ENCODE measurements around the gene GRWD1. TPM values are rescaled to one million over a fixed set of nuclear protein-coding genes. Genes with fewer than 3 reads are reported as not detected.

Gene GRWD1
- total RNA-seq, 2 donors from 2014 or later = 36.6 to 39.2 TPM

- no peak overlapping the region for H3K4me3 Mint-ChIP-seq
Observed at GRCh38 chr19:48448563-48448962, 2.8 kb downstream of the GRWD1 start.

GRCh38 chr19:48450441-48450840 is 4.7 kb downstream of the GRWD1 start:
- no peak for DNase-seq
- H3K4me1 ChIP-seq (ENCODE audit: control insufficient read depth, insufficient read depth, low read length) = no peaks in the 10 kb centered on the region
- 96 to 98% methylated on average over 16 to 23 of the region's 23 CpGs for WGBS, 2 experiments (ENCODE audit: insufficient coverage in 1 of 2, insufficient read length in 1 of 2)
- Mint-ChIP-seq H3K36me3 (ENCODE audit: low read depth) (peaks cover 52% of the 10 kb centered on the region), H3K4me3 (no peak overlapping the region), H3K27me3 (ENCODE audit: insufficient read depth) (peaks cover under 1% of the 10 kb centered on the region), H3K4me1 (peaks cover 4% of the 10 kb centered on the region), H3K9me3 (no peaks in the 10 kb centered on the region), H3K27ac (no peak overlapping the region)
- no peak for TF ChIP-seq CTCF (conservative IDR thresholded peaks at IDR 0.05)
- H3K27me3 ChIP-seq (ENCODE audit: control insufficient read depth, insufficient read depth, low read length, poor library complexity, severe bottlenecking) = no peaks in the 10 kb centered on the region
- H3K4me3 ChIP-seq (ENCODE audit: low read length) = no peak overlapping the region
- no peak overlapping the region for H3K27ac ChIP-seq (ENCODE audit: low read depth, low read length)
- no peak overlapping the region for H3K9ac ChIP-seq (ENCODE audit: extremely low read depth, low read length, poor library complexity, severe bottlenecking)
- H3K9me3 ChIP-seq (ENCODE audit: control insufficient read depth, low read length) = no peaks in the 10 kb centered on the region
- peaks cover 54% of the 10 kb centered on the region for H3K36me3 ChIP-seq (ENCODE audit: control insufficient read depth, insufficient read depth, low read length)

More at GRCh38 chr19:48448563-48448962, 2.8 kb downstream of the GRWD1 start:
- H3K9me3 ChIP-seq (ENCODE audit: control insufficient read depth, low read length) = no peaks in the 10 kb centered on the region
- no peak overlapping the region for H3K27ac Mint-ChIP-seq
- peaks cover 16% of the 10 kb centered on the region for H3K27me3 Mint-ChIP-seq (ENCODE audit: insufficient read depth)
- H3K27me3 ChIP-seq (ENCODE audit: control insufficient read depth, insufficient read depth, low read length, poor library complexity, severe bottlenecking) = peaks cover 12% of the 10 kb centered on the region
- H3K27ac ChIP-seq (ENCODE audit: low read depth, low read length) = no peak overlapping the region
- 95% methylated on average over 4 of the region's 4 CpGs for WGBS, 2 experiments (ENCODE audit: insufficient coverage in 1 of 2, insufficient read length in 1 of 2)
- no peak overlapping the region for H3K4me3 ChIP-seq (ENCODE audit: low read length)
- no peaks in the 10 kb centered on the region for H3K4me1 ChIP-seq (ENCODE audit: control insufficient read depth, insufficient read depth, low read length)
- H3K9me3 Mint-ChIP-seq = no peaks in the 10 kb centered on the region
- peaks cover 51% of the 10 kb centered on the region for H3K36me3 Mint-ChIP-seq (ENCODE audit: low read depth)
- no peak overlapping the region for H3K9ac ChIP-seq (ENCODE audit: extremely low read depth, low read length, poor library complexity, severe bottlenecking)
- peaks cover 43% of the 10 kb centered on the region for H3K36me3 ChIP-seq (ENCODE audit: control insufficient read depth, insufficient read depth, low read length)
- TF ChIP-seq CTCF (conservative IDR thresholded peaks at IDR 0.05) = no peak
- H3K4me1 Mint-ChIP-seq = peaks cover 14% of the 10 kb centered on the region
- DNase-seq = no peak

GRCh38 chr19:48450863-48451262 is 5.1 kb downstream of the GRWD1 start:
- no peaks in the 10 kb centered on the region for H3K9me3 Mint-ChIP-seq
- H3K9ac ChIP-seq (ENCODE audit: extremely low read depth, low read length, poor library complexity, severe bottlenecking) = no peak overlapping the region
- H3K27me3 Mint-ChIP-seq (ENCODE audit: insufficient read depth) = no peaks in the 10 kb centered on the region
- H3K27ac ChIP-seq (ENCODE audit: low read depth, low read length) = no peak overlapping the region
- DNase-seq = no peak
- H3K9me3 ChIP-seq (ENCODE audit: control insufficient read depth, low read length) = no peaks in the 10 kb centered on the region
- H3K4me3 Mint-ChIP-seq = no peak overlapping the region
- H3K4me1 Mint-ChIP-seq = peaks cover 4% of the 10 kb centered on the region
- no peak overlapping the region for H3K27ac Mint-ChIP-seq
- peaks cover 52% of the 10 kb centered on the region for H3K36me3 Mint-ChIP-seq (ENCODE audit: low read depth)
- peaks cover 58% of the 10 kb centered on the region for H3K36me3 ChIP-seq (ENCODE audit: control insufficient read depth, insufficient read depth, low read length)
- no peaks in the 10 kb centered on the region for H3K27me3 ChIP-seq (ENCODE audit: control insufficient read depth, insufficient read depth, low read length, poor library complexity, severe bottlenecking)
- WGBS, 2 experiments (ENCODE audit: insufficient coverage in 1 of 2, insufficient read length in 1 of 2) = 96 to 100% methylated on average over 6 to 15 of the region's 15 CpGs
- no peaks in the 10 kb centered on the region for H3K4me1 ChIP-seq (ENCODE audit: control insufficient read depth, insufficient read depth, low read length)
- TF ChIP-seq CTCF (conservative IDR thresholded peaks at IDR 0.05) = no peak
- H3K4me3 ChIP-seq (ENCODE audit: low read length) = no peak overlapping the region
